Natural killer cell (primary cell): Measurements from ENCODE around the gene ENTPD5. TPM values are rescaled to one million over a fixed set of nuclear protein-coding genes. Genes with fewer than 3 reads are reported as not detected.

Source experiments
- ATAC-seq, 3 donors: fragments of 150-1000 bp in 2 of 3; fragments of 200-7000 bp in 1 of 3; cut with Tn5 transposase; 1 replicate in 1 of 3; 2 replicates in 2 of 3; pipeline ENCODE4 v1.10.0; 2021; ENCODE audit warnings: mild to moderate bottlenecking in 2 of 3, moderate library complexity in 2 of 3
- DNase-seq, 2 donors: peaks; one replicate each; pipeline versions ENCODE4 v3.0.0 to v3.0.0-alpha.2; 2013 to 2021; ENCODE audit warnings: mixed read lengths in 1 of 2
- H3K27ac ChIP-seq: one replicate; pipeline ENCODE4 v1.5.1; 2013; ENCODE audit warnings: mild to moderate bottlenecking, low read length
- H3K27me3 ChIP-seq: one replicate; pipeline ENCODE4 v1.6.1; 2013; ENCODE audit warnings: low read length; ENCODE audit not compliant: control insufficient read depth, insufficient read depth
- H3K36me3 ChIP-seq: one replicate; pipeline ENCODE4 v1.6.1; 2013; ENCODE audit warnings: low read length; ENCODE audit not compliant: control insufficient read depth, insufficient read depth
- H3K4me1 ChIP-seq: one replicate; pipeline ENCODE4 v1.6.1; 2013; ENCODE audit warnings: low read length; ENCODE audit not compliant: control insufficient read depth, insufficient read depth
- H3K4me3 ChIP-seq: one replicate; pipeline ENCODE4 v1.5.1; 2013; ENCODE audit warnings: low read length
- H3K9me3 ChIP-seq: one replicate; pipeline ENCODE4 v1.6.1; 2013; ENCODE audit warnings: low read length; ENCODE audit not compliant: control insufficient read depth, insufficient read depth
- H3K27ac Mint-ChIP-seq, 2 donors: one replicate each; pipeline ENCODE4 v1.8.0; 2022; ENCODE audit warnings: mild to moderate bottlenecking in 2 of 2, mixed read lengths in 2 of 2, moderate library complexity in 1 of 2
- H3K27me3 Mint-ChIP-seq, 2 donors: one replicate each; pipeline ENCODE4 v1.8.0; 2022; ENCODE audit warnings: low read depth in 2 of 2, mixed read lengths in 2 of 2
- H3K36me3 Mint-ChIP-seq: one replicate; pipeline ENCODE4 v1.8.0; 2022; ENCODE audit warnings: mixed read lengths
- H3K4me1 Mint-ChIP-seq, 2 donors: one replicate each; pipeline ENCODE4 v1.8.0; 2022; ENCODE audit warnings: mixed read lengths in 2 of 2
- H3K4me3 Mint-ChIP-seq: one replicate; pipeline ENCODE4 v1.8.0; 2022; ENCODE audit warnings: mild to moderate bottlenecking, moderate library complexity, mixed read lengths
- H3K9me3 Mint-ChIP-seq, 2 donors: one replicate each; pipeline ENCODE4 v1.8.0; 2022; ENCODE audit warnings: mixed read lengths in 2 of 2
- CTCF ChIP-seq: fragments of 200-600 bp; IDR thresholded peaks from one replicate; pipeline ENCODE4 v1.8.0; 2022; ENCODE audit warnings: antibody characterized with exemption
- WGBS: methylation state at CpG from one replicate; pipeline ENCODE4 v1.1.7; 2013; ENCODE audit warnings: missing lambda C conversion rate; ENCODE audit not compliant: insufficient coverage; 5-methylcytosine and 5-hydroxymethylcytosine counted together
- intact Hi-C: fragments of 100-400 bp; cut with micrococcal nuclease; formaldehyde crosslinking; loops from one replicate; pipeline ENCODE4 v1.14.2; 2022
- total RNA-seq, 4 donors: library from RNA; stranded (reverse); fragments of 120-200 nt in 1 of 4; gene quantifications; one replicate each; pipeline versions ENCODE4 v1.2.3 to v1.2.4, GENCODE V29; 2013 to 2022

The ENTPD5 gene
- total RNA-seq, 3 donors from 2014 or later (not counting 1 experiment from before 2014, with no cell fraction given), result 8.6 to 15.7 (median 13.0) TPM

GRCh38 chr14:73977896-73978295, 41.2 kb downstream of the ENTPD5 start:
- H3K9me3 Mint-ChIP-seq, result no peaks in the 10 kb centered on the region
- 92% methylated on average over 2 of the region's 4 CpGs for WGBS
- H3K9me3 ChIP-seq, result no peaks in the 10 kb centered on the region

GRCh38 chr14:73976125-73976524, 43.0 kb downstream of the ENTPD5 start:
- Mint-ChIP-seq H3K4me1 (no peaks in the 10 kb centered on the region), H3K9me3 (no peaks in the 10 kb centered on the region), H3K27me3 (no peaks in the 10 kb centered on the region), H3K4me3 (no peak overlapping the region), H3K36me3 (no peaks in the 10 kb centered on the region), H3K27ac (no peak overlapping the region)
- H3K27me3 ChIP-seq, result no peaks in the 10 kb centered on the region
- no peaks in the 10 kb centered on the region for H3K9me3 ChIP-seq
- intact Hi-C loops, result no loop called here
- H3K36me3 ChIP-seq, result peaks cover 5% of the 10 kb centered on the region
- ATAC-seq, result no peak
- H3K27ac ChIP-seq, result no peak overlapping the region
- H3K4me1 ChIP-seq, result no peaks in the 10 kb centered on the region
- no peak overlapping the region for H3K4me3 ChIP-seq
- WGBS, result 89% methylated on average over 6 of the region's 6 CpGs
- DNase-seq, result no peak
- no peak for TF ChIP-seq CTCF

More at GRCh38 chr14:73977896-73978295, 41.2 kb downstream of the ENTPD5 start:
- no peaks in the 10 kb centered on the region for H3K4me1 ChIP-seq
- H3K4me3 ChIP-seq, result no peak overlapping the region
- ATAC-seq (no peak), DNase-seq (no peak)
- no peak for TF ChIP-seq CTCF
- no peak overlapping the region for H3K4me3 Mint-ChIP-seq
- intact Hi-C loops, result no loop called here
- H3K27me3 ChIP-seq, result no peaks in the 10 kb centered on the region
- H3K27ac Mint-ChIP-seq, result no peak overlapping the region
- H3K36me3 Mint-ChIP-seq, result no peaks in the 10 kb centered on the region
- no peak overlapping the region for H3K27ac ChIP-seq
- H3K4me1 Mint-ChIP-seq, result no peaks in the 10 kb centered on the region
- no peaks in the 10 kb centered on the region for H3K27me3 Mint-ChIP-seq
- peaks cover 5% of the 10 kb centered on the region for H3K36me3 ChIP-seq

GRCh38 chr14:73973497-73973896, 45.6 kb downstream of the ENTPD5 start:
- Mint-ChIP-seq H3K27me3 (no peaks in the 10 kb centered on the region), H3K27ac (no peak overlapping the region), H3K4me3 (no peak overlapping the region), H3K36me3 (no peaks in the 10 kb centered on the region), H3K9me3 (no peaks in the 10 kb centered on the region), H3K4me1 (no peaks in the 10 kb centered on the region)
- Histone ChIP-seq H3K27me3 (no peaks in the 10 kb centered on the region), H3K27ac (no peak overlapping the region), H3K36me3 (peaks cover 18% of the 10 kb centered on the region), H3K4me1 (no peaks in the 10 kb centered on the region), H3K4me3 (no peak overlapping the region), H3K9me3 (no peaks in the 10 kb centered on the region)
- DNase-seq (no peak), ATAC-seq (no peak)
- no peak for TF ChIP-seq CTCF
- 92% methylated on average over 2 of the region's 2 CpGs for WGBS
- intact Hi-C loops, result no loop called here

- TF ChIP-seq CTCF, result no peak
- Mint-ChIP-seq H3K4me1 (no peaks in the 10 kb centered on the region), H3K4me3 (no peak overlapping the region), H3K9me3 (no peaks in the 10 kb centered on the region), H3K36me3 (peaks cover 8% of the 10 kb centered on the region), H3K27me3 (no peaks in the 10 kb centered on the region), H3K27ac (no peak overlapping the region)
- ATAC-seq (no peak), DNase-seq (no peak)
- Histone ChIP-seq H3K27ac (no peak overlapping the region), H3K27me3 (no peaks in the 10 kb centered on the region), H3K4me1 (no peaks in the 10 kb centered on the region), H3K9me3 (no peaks in the 10 kb centered on the region), H3K36me3 (peaks cover 13% of the 10 kb centered on the region), H3K4me3 (no peak overlapping the region)
- WGBS, result 94% methylated on average over 2 of the region's 2 CpGs
- intact Hi-C loops, result no loop called here
Observed at GRCh38 chr14:73968885-73969284, 50.2 kb downstream of the ENTPD5 start.
